GM12878 (cell line): Measurements from ENCODE around the gene IKBKG. TPM values are rescaled to one million over a fixed set of nuclear protein-coding genes. Genes with fewer than 3 reads are reported as not detected.

Experiments
- ATAC-seq: fragments of 200-7000 bp; cut with Tn5 transposase; 3 replicates; pipeline ENCODE4 v1.9.1; 2020; ENCODE audit warnings: mild to moderate bottlenecking, moderate library complexity
- BruUV-seq: library from RNA; stranded (reverse); fragments of 400-500 nt; replicated peaks from 2 replicates; lab custom pipeline; 2021; lab: Mats Ljungman, UMichigan
- CTCF ChIA-PET: fragments of 300-600 bp; sonication (Branson Sonifier 250); formaldehyde crosslinking; extraction: SDS; loops from one replicate; lab custom pipeline; 2021; ENCODE audit warnings: inconsistent platforms; lab: Yijun Ruan, JAX
- POLR2A ChIA-PET: fragments of 350-600 bp; formaldehyde crosslinking; extraction: SDS; loops from one replicate; lab custom pipeline; 2021; ENCODE audit warnings: inconsistent platforms; lab: Charles Lee
- RAD21 ChIA-PET: fragments of 300-600 bp; sonication (Branson Sonifier 250); formaldehyde crosslinking; loops from one replicate; lab custom pipeline; 2023; ENCODE audit warnings: antibody characterized with exemption; ENCODE audit not compliant: unreplicated experiment; lab: Charles Lee
- SMC1A ChIA-PET: fragments of 300-600 bp; sonication (Branson Sonifier 250); formaldehyde crosslinking; loops from one replicate; lab custom pipeline; 2023; ENCODE audit not compliant: unreplicated experiment, uncharacterized antibody; lab: Charles Lee
- DNase-seq: peaks from one replicate; pipeline ENCODE4 v3.0.0-alpha.2; 2011; ENCODE audit warnings: low read depth, low spot score
- FAIRE-seq: peaks from 3 replicates; lab custom pipeline; 2011; peaks lifted over from hg19 to GRCh38; lab: Jason Lieb, UNC
- H2AFZ ChIP-seq: 2 replicates; pipeline ENCODE4 v1.6.0; 2011; ENCODE audit warnings: low read depth, low read length, control low read depth; ENCODE audit not compliant: control insufficient read depth
- H3K27ac ChIP-seq: 2 replicates; pipeline ENCODE4 v1.5.1; 2011; ENCODE audit warnings: control low read depth; ENCODE audit not compliant: control insufficient read depth, insufficient read depth
- H3K27me3 ChIP-seq, 2 experiments: replicated peaks in 1 of 2; 2 replicates each; pipeline versions ENCODE4 v1.6.0 to v1.6.1; 2011; ENCODE audit warnings: low read length in 1 of 2; ENCODE audit not compliant: control insufficient read depth in 2 of 2, insufficient read depth in 2 of 2
- H3K36me3 ChIP-seq, 2 experiments: 2 replicates each; pipeline ENCODE4 v1.5.1; 2011; ENCODE audit warnings: low read length in 1 of 2; ENCODE audit not compliant: control insufficient read depth in 2 of 2, insufficient read depth in 2 of 2
- H3K4me1 ChIP-seq: 2 replicates; pipeline ENCODE4 v1.6.1; 2011; ENCODE audit warnings: mild to moderate bottlenecking, low read length, moderate library complexity, mixed read lengths; ENCODE audit not compliant: control insufficient read depth, insufficient read depth
- H3K4me2 ChIP-seq: 2 replicates; pipeline ENCODE4 v1.6.0; 2011; ENCODE audit warnings: control low read depth; ENCODE audit not compliant: control insufficient read depth, insufficient read depth
- H3K4me3 ChIP-seq: fragments of 200-600 bp; sonication (generic); 2 replicates; pipeline ENCODE4 v1.5.1; 2016
- H3K79me2 ChIP-seq: 2 replicates; pipeline ENCODE4 v1.6.0; 2011; ENCODE audit warnings: low read length; ENCODE audit not compliant: control insufficient read depth, insufficient read depth
- H3K9ac ChIP-seq: 2 replicates; pipeline ENCODE4 v1.8.0; 2011; ENCODE audit warnings: low read length, control low read depth, mixed read lengths; ENCODE audit not compliant: control insufficient read depth, insufficient read depth
- H3K9me3 ChIP-seq: replicated peaks from 3 replicates; pipeline ENCODE4 v1.5.1; 2011; ENCODE audit warnings: mild to moderate bottlenecking, low read length; ENCODE audit not compliant: control insufficient read depth, insufficient read depth
- H4K20me1 ChIP-seq: 2 replicates; pipeline ENCODE4 v1.6.0; 2011; ENCODE audit not compliant: control insufficient read depth, insufficient read depth
- MYC ChIP-seq: IDR thresholded peaks from 2 replicates; pipeline ENCODE4 v1.6.1; 2011; ENCODE audit warnings: mild to moderate bottlenecking, low read length, moderate library complexity, inconsistent platforms; ENCODE audit not compliant: insufficient read depth, insufficient replicate concordance, insufficient read length, severe bottlenecking
- NRF1 ChIP-seq: conservative IDR thresholded peaks from 2 replicates; pipeline ENCODE4 v1.6.1; 2011; ENCODE audit warnings: mild to moderate bottlenecking, low read depth, low read length, improper control_type of control experiment
- RBBP5 ChIP-seq: fragments of 200-600 bp; sonication (generic); conservative IDR thresholded peaks from 2 replicates; pipeline ENCODE4 v1.6.1; 2016
- SPI1 ChIP-seq: IDR thresholded peaks from 2 replicates; pipeline ENCODE4 v1.6.1; 2011; ENCODE audit warnings: low read depth, mild to moderate bottlenecking, low read length, moderate library complexity, borderline replicate concordance; ENCODE audit not compliant: insufficient read depth
- SREBF1 ChIP-seq: IDR thresholded peaks from 2 replicates; pipeline ENCODE4 v1.6.1; 2012; ENCODE audit warnings: mild to moderate bottlenecking, low read length
- TCF3 ChIP-seq: IDR thresholded peaks from 2 replicates; pipeline ENCODE4 v1.6.1; 2012; ENCODE audit warnings: low read depth, mild to moderate bottlenecking, low read length, borderline replicate concordance; ENCODE audit not compliant: insufficient read depth
- USF1 ChIP-seq: IDR thresholded peaks from 2 replicates; pipeline ENCODE4 v1.6.1; 2011; ENCODE audit warnings: borderline replicate concordance, low read depth, mild to moderate bottlenecking, moderate library complexity, mixed read lengths, low read length; ENCODE audit not compliant: insufficient read depth; ENCODE audit errors: extremely low read length
- ZNF622 ChIP-seq: fragments of 450-650 bp; IDR thresholded peaks from 2 replicates; pipeline ENCODE4 v1.6.1; 2017; ENCODE audit warnings: mild to moderate bottlenecking, inconsistent platforms
- WGBS: methylation state at CpG from one replicate; pipeline ENCODE4 v1.1.6; 2016; ENCODE audit warnings: low lambda C conversion rate; ENCODE audit not compliant: insufficient replicate concordance, insufficient coverage; ENCODE audit errors: missing lambda C conversion rate; 5-methylcytosine and 5-hydroxymethylcytosine counted together
- in situ Hi-C: fragments of 300-500 bp; cut with MboI; formaldehyde crosslinking; loops from 9 replicates; pipeline ENCODE4 v1.14.3; 2018; ENCODE audit warnings: mixed read lengths
- intact Hi-C: fragments of 100-400 bp; cut with micrococcal nuclease; formaldehyde crosslinking; loops from one replicate; pipeline ENCODE4 v1.14.2; 2022; ENCODE audit not compliant: unreplicated experiment
- polyA plus RNA-seq, 11 experiments: library from polyadenylated mRNA; depleted of rRNA in 4 of 11; unstranded in 6 of 11; stranded (reverse) in 5 of 11; fragments of >200 nt; fragmentation: Nextera tagmentation in 4 of 11; fragmentation: Illumina TruSeq in 1 of 11; extraction: Ambion mirVana in 4 of 11; extraction: Trizol in 1 of 11; gene quantifications; 1 replicate in 1 of 11; 2 replicates in 10 of 11; pipeline versions ENCODE4 v1.2.1 to v1.2.3, GENCODE V29; 2011 to 2016; ENCODE audit warnings: inconsistent platforms in 2 of 11, missing spikeins in 2 of 11, low read depth in 1 of 11
- total RNA-seq, 4 experiments: library from RNA; depleted of rRNA in 3 of 4; stranded (reverse); fragments of >200 nt in 3 of 4; fragmentation: Illumina TruSeq in 1 of 4; extraction: Trizol in 1 of 4; gene quantifications; 2 replicates each; pipeline versions ENCODE4 v1.2.1 to v1.2.3, GENCODE V29; 2013 to 2021

The IKBKG gene
- total and polyA plus RNA-seq, 10 of the 15 experiments (the other 5 are each of a cell fraction or from before 2014, with no cell fraction given) = 0.35 to 30.7 (median 16.7) TPM

- SMC1A ChIA-PET = no interaction called here
- BruUV-seq = no TSS peak
- Histone ChIP-seq H3K27me3 (no peaks in the 10 kb centered on the region), H3K4me2 (no peak overlapping the region), H3K79me2 (peaks cover 2% of the 10 kb centered on the region), H3K27ac (no peak overlapping the region), H3K9me3 (no peaks in the 10 kb centered on the region), H3K4me1 (peaks cover 14% of the 10 kb centered on the region), H2AFZ (no peak overlapping the region), H4K20me1 (no peaks in the 10 kb centered on the region), H3K4me3 (no peak overlapping the region), H3K36me3 (no peaks in the 10 kb centered on the region), H3K9ac (no peak overlapping the region)
- no peak for ATAC-seq
- in situ Hi-C loops = loop anchor here (10.0 to 25.0 kb wide), 2 partner anchors 294 to 404 kb away; partner anchors contain the start of genes OPN1LW and SMIM9
- CTCF ChIA-PET = no interaction called here
- DNase-seq = no peak
- POLR2A ChIA-PET = no interaction called here
- intact Hi-C loops = no loop called here
- RAD21 ChIA-PET = no interaction called here
- WGBS = 61% methylated on average over 18 of the region's 19 CpGs
- TF ChIP-seq SREBF1 (no peak), NRF1 (no peak), TCF3 (no peak), MYC (no peak), USF1 (no peak), ZNF622 (no peak), SPI1 (no peak), RBBP5 (no peak)
- no peak for FAIRE-seq
These were observed 6.4 kb upstream of the IKBKG start for GRCh38 chrX:154540897-154541535.
